Peyer's patch (tissue), 4 donors: Measurements from ENCODE around the gene SLC5A11.

Source experiments
- POLR2A ChIP-seq, 2 donors: fragments of 450-650 bp; IDR thresholded peaks; one replicate each; pipeline ENCODE4 v1.5.1; 2017; ENCODE audit warnings: antibody characterized with exemption in 2 of 2, mild to moderate bottlenecking in 2 of 2, moderate library complexity in 2 of 2
- TF ChIP-seq, protein P1 (sequence below), 6 experiments: fragments of 450-650 bp in 4 of 6; fragments of 200-600 bp in 2 of 6; sonication (generic) in 1 of 6; IDR thresholded peaks; one replicate each; pipeline ENCODE4 v1.5.1; 2017 to 2019; ENCODE audit warnings: antibody characterized with exemption in 6 of 6, mild to moderate bottlenecking in 3 of 6, moderate library complexity in 1 of 6

DNA sequence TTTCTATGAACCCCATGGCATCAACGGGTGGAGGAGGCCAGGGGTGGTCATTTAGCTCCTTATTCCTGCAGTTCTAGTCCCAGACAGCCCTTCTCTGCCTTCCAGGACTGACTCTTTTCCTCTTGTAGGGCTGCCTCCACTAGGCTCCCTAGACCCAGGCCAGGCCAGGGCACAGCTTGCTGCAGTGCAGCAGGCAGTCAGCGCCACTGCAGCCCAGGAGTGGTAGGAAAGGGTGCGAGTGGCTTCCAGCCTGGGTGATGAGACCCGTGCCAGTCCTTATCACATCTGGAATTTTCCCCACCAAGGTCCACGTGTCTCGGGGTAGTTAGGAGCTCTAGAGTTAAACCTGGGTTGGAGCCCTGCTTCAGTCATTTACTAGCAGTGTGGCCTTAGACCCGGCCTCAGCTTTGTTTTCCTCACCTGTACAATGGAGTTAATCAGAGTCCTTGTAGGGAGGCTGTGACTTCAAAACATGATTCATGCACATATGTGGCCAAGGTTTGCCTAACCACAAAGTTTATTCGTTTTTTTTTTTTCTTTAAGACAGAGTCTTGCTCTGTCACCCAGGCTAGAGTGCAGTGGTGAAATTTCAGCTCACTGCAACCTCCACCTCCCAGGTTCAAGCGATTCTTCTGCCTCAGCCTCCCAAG lies 4.7 kb downstream of the SLC5A11 start:
- no peak for TF ChIP-seq POLR2A (IDR thresholded peaks at IDR 0.05)
- TF ChIP-seq, protein P1, sequence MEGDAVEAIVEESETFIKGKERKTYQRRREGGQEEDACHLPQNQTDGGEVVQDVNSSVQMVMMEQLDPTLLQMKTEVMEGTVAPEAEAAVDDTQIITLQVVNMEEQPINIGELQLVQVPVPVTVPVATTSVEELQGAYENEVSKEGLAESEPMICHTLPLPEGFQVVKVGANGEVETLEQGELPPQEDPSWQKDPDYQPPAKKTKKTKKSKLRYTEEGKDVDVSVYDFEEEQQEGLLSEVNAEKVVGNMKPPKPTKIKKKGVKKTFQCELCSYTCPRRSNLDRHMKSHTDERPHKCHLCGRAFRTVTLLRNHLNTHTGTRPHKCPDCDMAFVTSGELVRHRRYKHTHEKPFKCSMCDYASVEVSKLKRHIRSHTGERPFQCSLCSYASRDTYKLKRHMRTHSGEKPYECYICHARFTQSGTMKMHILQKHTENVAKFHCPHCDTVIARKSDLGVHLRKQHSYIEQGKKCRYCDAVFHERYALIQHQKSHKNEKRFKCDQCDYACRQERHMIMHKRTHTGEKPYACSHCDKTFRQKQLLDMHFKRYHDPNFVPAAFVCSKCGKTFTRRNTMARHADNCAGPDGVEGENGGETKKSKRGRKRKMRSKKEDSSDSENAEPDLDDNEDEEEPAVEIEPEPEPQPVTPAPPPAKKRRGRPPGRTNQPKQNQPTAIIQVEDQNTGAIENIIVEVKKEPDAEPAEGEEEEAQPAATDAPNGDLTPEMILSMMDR (IDR thresholded peaks at IDR 0.05) = no peak
